Ishikawa (cell line): Measurements from ENCODE around the gene FLVCR2.

Experiments
- CEBPB ChIP-seq: IDR thresholded peaks from 2 replicates; pipeline ENCODE4 v1.6.1; 2012
- CREB1 ChIP-seq: IDR thresholded peaks from 2 replicates; pipeline ENCODE4 v1.6.1; 2012; ENCODE audit warnings: low read depth
- EGR1 ChIP-seq: IDR thresholded peaks from 2 replicates; pipeline ENCODE4 v1.6.1; 2012
- EP300 ChIP-seq: IDR thresholded peaks from 2 replicates; pipeline ENCODE4 v1.6.1; 2012; ENCODE audit warnings: borderline replicate concordance
- FOXM1 ChIP-seq: IDR thresholded peaks from 2 replicates; pipeline ENCODE4 v1.6.1; 2012; ENCODE audit warnings: low read depth, borderline replicate concordance
- NFIC ChIP-seq: IDR thresholded peaks from 2 replicates; pipeline ENCODE4 v1.6.1; 2012
- RAD21 ChIP-seq: IDR thresholded peaks from 2 replicates; pipeline ENCODE4 v1.6.1; 2012; ENCODE audit warnings: low read depth
- TAF1 ChIP-seq: IDR thresholded peaks from 2 replicates; pipeline ENCODE4 v1.6.1; 2012; ENCODE audit warnings: low read depth, mild to moderate bottlenecking
- TCF12 ChIP-seq: IDR thresholded peaks from 2 replicates; pipeline ENCODE4 v1.6.1; 2012; ENCODE audit warnings: low read depth
- TEAD4 ChIP-seq: IDR thresholded peaks from 2 replicates; pipeline ENCODE4 v1.6.1; 2012
- YY1 ChIP-seq: IDR thresholded peaks from 2 replicates; pipeline ENCODE4 v1.6.1; 2012; ENCODE audit warnings: low read depth
- ZBTB7A ChIP-seq: IDR thresholded peaks from 2 replicates; pipeline ENCODE4 v1.6.1; 2012; ENCODE audit warnings: low read depth
- TF ChIP-seq, protein P1 (sequence below): IDR thresholded peaks from 2 replicates; pipeline ENCODE4 v1.6.1; 2012; ENCODE audit warnings: low read depth, mild to moderate bottlenecking
- TF ChIP-seq, protein P2 (sequence below): IDR thresholded peaks from 2 replicates; pipeline ENCODE4 v1.6.1; 2012
- TF ChIP-seq, protein P3 (sequence below): IDR thresholded peaks from 2 replicates; pipeline ENCODE4 v1.6.1; 2012

FLVCR2 gene

DNA sequence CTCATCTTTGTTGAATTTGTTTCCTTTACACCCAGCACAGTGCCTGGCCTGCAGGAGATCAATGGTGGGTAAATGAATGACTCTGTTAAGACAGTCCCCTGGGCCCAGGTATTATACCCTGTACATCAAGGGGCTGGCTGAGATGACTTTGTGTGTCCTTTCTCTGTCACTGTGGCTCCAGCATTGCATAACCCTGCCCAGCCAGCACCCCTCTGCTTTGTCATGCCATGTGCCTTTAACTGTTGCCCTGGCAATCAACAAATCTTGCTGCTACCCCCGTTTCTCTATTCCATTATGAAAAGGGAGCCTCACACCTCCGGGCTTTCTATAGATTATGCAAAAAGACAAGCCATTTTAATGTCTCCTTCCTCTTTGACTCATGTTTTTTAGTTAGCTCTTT is 7.6 kb upstream of the FLVCR2 start:
- TF ChIP-seq CEBPB (no peak), EP300 (no peak), TEAD4 (no peak), NFIC (no peak)

DNA sequence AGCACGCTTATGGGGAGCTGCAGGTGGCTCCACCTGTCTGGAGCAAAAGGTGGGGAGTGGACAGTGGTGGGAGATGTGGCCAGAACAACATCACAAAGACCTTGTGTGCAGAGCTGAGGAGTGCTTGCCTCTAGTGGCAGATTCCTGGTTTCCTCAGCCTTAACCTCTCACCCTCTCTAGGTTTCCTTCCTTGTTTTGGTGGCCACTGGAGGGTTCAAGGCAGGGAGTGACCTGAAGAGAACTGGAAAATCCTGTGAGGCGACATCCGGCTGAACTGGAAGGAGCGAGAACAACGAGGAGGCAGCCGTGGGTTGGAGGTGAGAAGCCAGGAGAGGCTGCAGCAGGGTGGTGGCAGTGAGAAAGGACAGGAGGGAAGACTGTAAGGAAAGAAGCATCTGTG is 6.3 kb upstream of the FLVCR2 start:
- TF ChIP-seq TCF12, result no peak
- no peak for TF ChIP-seq FOXM1
- no peak for TF ChIP-seq EP300
- no peak for TF ChIP-seq CREB1
- no peak for TF ChIP-seq YY1
- TF ChIP-seq EGR1, result no peak
- TF ChIP-seq RAD21, result no peak
- TF ChIP-seq, protein P1, sequence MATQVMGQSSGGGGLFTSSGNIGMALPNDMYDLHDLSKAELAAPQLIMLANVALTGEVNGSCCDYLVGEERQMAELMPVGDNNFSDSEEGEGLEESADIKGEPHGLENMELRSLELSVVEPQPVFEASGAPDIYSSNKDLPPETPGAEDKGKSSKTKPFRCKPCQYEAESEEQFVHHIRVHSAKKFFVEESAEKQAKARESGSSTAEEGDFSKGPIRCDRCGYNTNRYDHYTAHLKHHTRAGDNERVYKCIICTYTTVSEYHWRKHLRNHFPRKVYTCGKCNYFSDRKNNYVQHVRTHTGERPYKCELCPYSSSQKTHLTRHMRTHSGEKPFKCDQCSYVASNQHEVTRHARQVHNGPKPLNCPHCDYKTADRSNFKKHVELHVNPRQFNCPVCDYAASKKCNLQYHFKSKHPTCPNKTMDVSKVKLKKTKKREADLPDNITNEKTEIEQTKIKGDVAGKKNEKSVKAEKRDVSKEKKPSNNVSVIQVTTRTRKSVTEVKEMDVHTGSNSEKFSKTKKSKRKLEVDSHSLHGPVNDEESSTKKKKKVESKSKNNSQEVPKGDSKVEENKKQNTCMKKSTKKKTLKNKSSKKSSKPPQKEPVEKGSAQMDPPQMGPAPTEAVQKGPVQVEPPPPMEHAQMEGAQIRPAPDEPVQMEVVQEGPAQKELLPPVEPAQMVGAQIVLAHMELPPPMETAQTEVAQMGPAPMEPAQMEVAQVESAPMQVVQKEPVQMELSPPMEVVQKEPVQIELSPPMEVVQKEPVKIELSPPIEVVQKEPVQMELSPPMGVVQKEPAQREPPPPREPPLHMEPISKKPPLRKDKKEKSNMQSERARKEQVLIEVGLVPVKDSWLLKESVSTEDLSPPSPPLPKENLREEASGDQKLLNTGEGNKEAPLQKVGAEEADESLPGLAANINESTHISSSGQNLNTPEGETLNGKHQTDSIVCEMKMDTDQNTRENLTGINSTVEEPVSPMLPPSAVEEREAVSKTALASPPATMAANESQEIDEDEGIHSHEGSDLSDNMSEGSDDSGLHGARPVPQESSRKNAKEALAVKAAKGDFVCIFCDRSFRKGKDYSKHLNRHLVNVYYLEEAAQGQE, result no peak
- TF ChIP-seq, protein P2, sequence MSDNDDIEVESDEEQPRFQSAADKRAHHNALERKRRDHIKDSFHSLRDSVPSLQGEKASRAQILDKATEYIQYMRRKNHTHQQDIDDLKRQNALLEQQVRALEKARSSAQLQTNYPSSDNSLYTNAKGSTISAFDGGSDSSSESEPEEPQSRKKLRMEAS, result no peak
- TF ChIP-seq ZBTB7A, result no peak
- TF ChIP-seq TEAD4, result no peak
- TF ChIP-seq NFIC, result no peak
- TF ChIP-seq, protein P3, sequence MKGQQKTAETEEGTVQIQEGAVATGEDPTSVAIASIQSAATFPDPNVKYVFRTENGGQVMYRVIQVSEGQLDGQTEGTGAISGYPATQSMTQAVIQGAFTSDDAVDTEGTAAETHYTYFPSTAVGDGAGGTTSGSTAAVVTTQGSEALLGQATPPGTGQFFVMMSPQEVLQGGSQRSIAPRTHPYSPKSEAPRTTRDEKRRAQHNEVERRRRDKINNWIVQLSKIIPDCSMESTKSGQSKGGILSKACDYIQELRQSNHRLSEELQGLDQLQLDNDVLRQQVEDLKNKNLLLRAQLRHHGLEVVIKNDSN, result no peak
- TF ChIP-seq CEBPB, result no peak
- TF ChIP-seq TAF1, result no peak

DNA sequence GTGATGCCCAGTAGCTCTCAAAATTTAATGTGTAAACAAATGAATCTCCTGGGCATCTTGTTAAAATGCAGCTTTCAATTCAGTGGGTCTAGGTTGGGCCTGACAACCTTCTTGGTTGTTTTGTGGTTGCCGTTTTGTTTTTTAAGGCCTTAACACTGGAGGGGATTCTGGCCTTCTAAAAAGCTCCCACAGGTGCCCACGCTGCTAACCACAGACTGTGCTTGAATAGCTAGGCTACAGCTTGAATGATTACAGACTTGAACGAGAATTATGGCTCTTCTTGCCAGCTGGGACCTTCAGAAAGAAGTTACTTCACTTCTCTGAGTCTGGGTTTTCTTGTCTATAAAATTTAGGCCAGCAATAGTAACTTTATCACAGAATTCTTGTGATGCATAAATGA is 1.3 kb upstream of the FLVCR2 start:
- TF ChIP-seq, protein P3, result no peak
- TF ChIP-seq RAD21 (no peak), TCF12 (no peak), TEAD4 (no peak)

DNA sequence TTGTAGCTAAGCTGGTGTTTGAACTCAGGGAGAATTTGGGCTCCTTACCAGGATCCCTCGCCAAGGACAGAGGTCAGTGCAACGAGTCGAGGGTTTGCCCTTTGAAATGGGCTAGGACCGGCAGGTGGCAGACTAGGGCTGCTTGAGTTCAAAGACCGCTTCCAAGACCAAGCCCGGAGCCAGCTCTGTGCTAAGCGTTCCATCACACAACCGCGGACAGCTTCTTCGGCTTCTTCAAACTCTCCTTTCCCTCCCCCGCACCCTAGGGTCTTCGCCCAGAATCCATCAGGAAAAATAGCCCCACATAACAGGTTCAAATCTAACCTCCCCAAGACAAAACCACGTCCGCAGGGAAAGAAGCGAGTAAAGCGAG is 705 bp upstream of the FLVCR2 start:
- TF ChIP-seq NFIC, result no peak
- TF ChIP-seq CEBPB, result no peak
- no peak for TF ChIP-seq TEAD4
- no peak for TF ChIP-seq TAF1
- peak; percentile 92 for TF ChIP-seq RAD21

DNA sequence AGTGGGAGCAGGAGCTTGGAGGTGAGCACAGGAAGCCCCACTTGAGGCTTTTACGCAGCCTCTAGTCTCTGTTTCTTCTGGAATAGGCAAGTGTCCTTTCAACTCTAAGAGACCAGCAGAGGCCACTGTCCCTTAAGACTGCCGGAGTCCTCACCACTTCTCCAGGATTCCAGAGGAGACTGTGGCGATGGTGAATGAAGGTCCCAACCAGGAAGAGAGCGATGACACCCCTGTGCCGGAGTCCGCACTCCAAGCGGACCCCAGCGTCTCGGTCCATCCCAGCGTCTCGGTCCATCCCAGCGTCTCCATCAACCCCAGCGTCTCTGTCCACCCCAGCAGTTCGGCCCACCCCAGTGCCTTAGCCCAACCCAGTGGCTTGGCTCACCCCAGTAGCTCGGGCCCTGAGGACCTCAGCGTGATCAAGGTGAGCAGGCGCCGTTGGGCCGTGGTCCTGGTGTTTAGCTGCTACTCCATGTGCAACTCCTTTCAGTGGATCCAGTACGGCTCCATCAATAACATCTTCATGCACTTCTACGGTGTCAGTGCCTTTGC is 442 bp downstream of the FLVCR2 start:
- no peak for TF ChIP-seq ZBTB7A
- TF ChIP-seq RAD21, result peak; percentile 36

DNA sequence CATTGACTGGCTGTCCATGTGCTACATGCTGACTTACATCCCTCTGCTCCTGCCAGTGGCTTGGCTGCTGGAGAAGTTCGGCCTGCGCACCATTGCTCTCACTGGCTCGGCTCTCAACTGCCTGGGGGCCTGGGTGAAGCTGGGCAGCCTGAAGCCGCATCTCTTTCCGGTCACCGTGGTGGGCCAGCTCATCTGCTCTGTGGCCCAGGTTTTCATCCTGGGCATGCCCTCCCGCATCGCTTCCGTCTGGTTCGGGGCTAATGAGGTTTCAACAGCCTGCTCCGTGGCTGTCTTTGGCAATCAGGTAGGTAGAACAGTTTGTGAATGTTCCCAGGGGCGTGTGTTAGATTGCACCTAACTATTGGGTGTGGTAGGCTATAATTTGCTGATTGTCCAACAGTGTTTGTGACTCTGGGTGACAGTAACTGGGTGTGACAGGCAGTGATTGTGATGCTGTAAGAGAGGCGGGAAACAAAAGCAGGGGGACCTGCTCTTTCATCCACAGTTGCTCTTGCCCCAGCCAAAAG is 981 bp downstream of the FLVCR2 start:
- TF ChIP-seq TCF12 (no peak), EP300 (no peak), CREB1 (no peak), FOXM1 (no peak), ZBTB7A (no peak), NFIC (no peak), TEAD4 (no peak), RAD21 (no peak), TAF1 (no peak), EGR1 (no peak), YY1 (no peak), CEBPB (no peak)
- TF ChIP-seq, protein P2, result no peak
- TF ChIP-seq, protein P3, result no peak
- TF ChIP-seq, protein P1, result no peak
